MM.1S (cell line): ENCODE results near the gene KREMEN2.

ENCODE experiments used
- DNase-seq: peaks from one replicate; pipeline ENCODE4 v3.0.0-alpha.2; 2015
- H2AFZ ChIP-seq: fragments of 300-600 bp; sonication (generic); 2 replicates; pipeline ENCODE4 v1.6.0; 2016; ENCODE audit warnings: antibody characterized with exemption, low read length
- H3F3A ChIP-seq: fragments of 300-600 bp; sonication (generic); 2 replicates; pipeline ENCODE4 v1.6.1; 2016; ENCODE audit warnings: mild to moderate bottlenecking, antibody characterized with exemption, low read length, moderate library complexity, mixed read lengths; ENCODE audit not compliant: insufficient read depth
- H3K27ac ChIP-seq: fragments of 300-600 bp; sonication (generic); 2 replicates; pipeline ENCODE4 v1.5.1; 2016; ENCODE audit warnings: mild to moderate bottlenecking, low read length
- H3K27me3 ChIP-seq: fragments of 300-600 bp; sonication (generic); replicated peaks from 2 replicates; pipeline ENCODE4 v1.6.0; 2016; ENCODE audit warnings: low read length; ENCODE audit not compliant: insufficient read depth
- H3K36me3 ChIP-seq: fragments of 300-600 bp; sonication (generic); replicated peaks from 2 replicates; pipeline ENCODE4 v1.6.1; 2016; ENCODE audit warnings: mild to moderate bottlenecking, low read length, mixed read lengths; ENCODE audit not compliant: insufficient read depth
- H3K4me1 ChIP-seq: fragments of 300-600 bp; sonication (generic); 2 replicates; pipeline ENCODE4 v1.6.1; 2016; ENCODE audit warnings: low read length, mixed read lengths
- H3K4me2 ChIP-seq: fragments of 300-600 bp; sonication (generic); 2 replicates; pipeline ENCODE4 v1.6.0; 2016; ENCODE audit warnings: low read depth, low read length
- H3K4me3 ChIP-seq: fragments of 300-600 bp; sonication (generic); 2 replicates; pipeline ENCODE4 v1.5.1; 2016; ENCODE audit warnings: low read length, mixed read lengths
- H3K79me2 ChIP-seq: fragments of 300-600 bp; sonication (generic); 2 replicates; pipeline ENCODE4 v1.6.1; 2016; ENCODE audit warnings: mixed run types, low read length, mixed read lengths
- H3K9ac ChIP-seq: fragments of 300-600 bp; sonication (generic); 2 replicates; pipeline ENCODE4 v1.6.1; 2016; ENCODE audit warnings: low read length, mixed read lengths
- H3K9me2 ChIP-seq: fragments of 300-600 bp; sonication (generic); replicated peaks from 2 replicates; pipeline ENCODE4 v1.6.1; 2016; ENCODE audit warnings: mild to moderate bottlenecking, low read length, mixed read lengths; ENCODE audit not compliant: insufficient read depth
- H3K9me3 ChIP-seq: fragments of 300-600 bp; sonication (generic); replicated peaks from 2 replicates; pipeline ENCODE4 v1.6.1; 2016; ENCODE audit warnings: mild to moderate bottlenecking, low read length, mixed read lengths; ENCODE audit not compliant: insufficient read depth
- H4K20me1 ChIP-seq: fragments of 300-600 bp; sonication (generic); 2 replicates; pipeline ENCODE4 v1.6.1; 2016; ENCODE audit warnings: mild to moderate bottlenecking, low read length, moderate library complexity, mixed read lengths; ENCODE audit not compliant: insufficient read depth
- CTCF ChIP-seq: fragments of 300-600 bp; sonication (generic); IDR thresholded peaks from 2 replicates; pipeline ENCODE4 v1.5.1; 2016; ENCODE audit warnings: antibody characterized with exemption, low read length, mixed read lengths
- EZH2 ChIP-seq: fragments of 300-600 bp; sonication (generic); optimal IDR thresholded peaks from 2 replicates; pipeline ENCODE3; 2017; ENCODE audit warnings: low read depth, mild to moderate bottlenecking, antibody characterized with exemption, low read length, mixed read lengths
- EZH2phosphoT487 ChIP-seq: fragments of 300-600 bp; sonication (generic); IDR thresholded peaks from 2 replicates; pipeline ENCODE4 v1.6.1; 2018; ENCODE audit warnings: antibody characterized with exemption, low read length

Gene KREMEN2

GRCh38 chr16:2973093-2973492, 9.0 kb downstream of the KREMEN2 start:
- Histone ChIP-seq H3K4me2 (no peak overlapping the region), H3K79me2 (peaks cover 41% of the 10 kb centered on the region), H3K27me3 (no peaks in the 10 kb centered on the region), H3K4me1 (peaks cover 6% of the 10 kb centered on the region), H3K4me3 (no peak overlapping the region), H3K27ac (no peak overlapping the region), H3K9me3 (no peaks in the 10 kb centered on the region), H2AFZ (no peak overlapping the region), H3K9ac (no peak overlapping the region), H3K9me2 (no peaks in the 10 kb centered on the region), H3K36me3 (no peaks in the 10 kb centered on the region; the same call in 1 of the 2 replicates), H3F3A (peaks cover 19% of the 10 kb centered on the region), H4K20me1 (no peaks in the 10 kb centered on the region)
- DNase-seq = no peak
- TF ChIP-seq EZH2 (no peak), CTCF (no peak), EZH2phosphoT487 (no peak)

GRCh38 chr16:2973605-2974318, 9.7 kb downstream of the KREMEN2 start:
- no peaks in the 10 kb centered on the region; the same call in 1 of the 2 replicates for H3K36me3 ChIP-seq

GRCh38 chr16:2974319-2975056, 10.4 kb downstream of the KREMEN2 start:
- Histone ChIP-seq H3K4me3 (no peak overlapping the region), H4K20me1 (no peaks in the 10 kb centered on the region), H3K9me2 (no peaks in the 10 kb centered on the region), H3K4me1 (no peaks in the 10 kb centered on the region), H3K79me2 (peaks cover 52% of the 10 kb centered on the region), H3K9me3 (no peaks in the 10 kb centered on the region), H3K27me3 (no peaks in the 10 kb centered on the region), H3K4me2 (no peak overlapping the region), H3K9ac (no peak overlapping the region), H2AFZ (no peak overlapping the region), H3K27ac (no peak overlapping the region), H3F3A (peaks cover 19% of the 10 kb centered on the region), H3K36me3 (no peaks in the 10 kb centered on the region; the same call in 1 of the 2 replicates)
- TF ChIP-seq CTCF (no peak), EZH2 (no peak), EZH2phosphoT487 (no peak)
- DNase-seq = no peak

More at GRCh38 chr16:2973605-2974318, 9.7 kb downstream of the KREMEN2 start:
- H3F3A ChIP-seq = peaks cover 19% of the 10 kb centered on the region
- no peaks in the 10 kb centered on the region for H3K9me2 ChIP-seq
- TF ChIP-seq CTCF (no peak), EZH2phosphoT487 (no peak), EZH2 (no peak)
- no peaks in the 10 kb centered on the region for H3K9me3 ChIP-seq
- no peaks in the 10 kb centered on the region for H3K4me1 ChIP-seq
- H3K27ac ChIP-seq = no peak overlapping the region
- no peak for DNase-seq
- peaks cover 45% of the 10 kb centered on the region for H3K79me2 ChIP-seq
- no peaks in the 10 kb centered on the region for H4K20me1 ChIP-seq
- no peaks in the 10 kb centered on the region for H3K27me3 ChIP-seq
- H3K4me3 ChIP-seq = no peak overlapping the region
- no peak overlapping the region for H3K4me2 ChIP-seq
- H2AFZ ChIP-seq = no peak overlapping the region
- H3K9ac ChIP-seq = no peak overlapping the region
